Measurements from ENCODE around the gene DNM1.

GRCh38 chr9:128159784-128160602 lies 43.2 kb upstream of the DNM1 start, which contains the start of gene BBLN:
- TF ChIP-seq, protein P1, sequence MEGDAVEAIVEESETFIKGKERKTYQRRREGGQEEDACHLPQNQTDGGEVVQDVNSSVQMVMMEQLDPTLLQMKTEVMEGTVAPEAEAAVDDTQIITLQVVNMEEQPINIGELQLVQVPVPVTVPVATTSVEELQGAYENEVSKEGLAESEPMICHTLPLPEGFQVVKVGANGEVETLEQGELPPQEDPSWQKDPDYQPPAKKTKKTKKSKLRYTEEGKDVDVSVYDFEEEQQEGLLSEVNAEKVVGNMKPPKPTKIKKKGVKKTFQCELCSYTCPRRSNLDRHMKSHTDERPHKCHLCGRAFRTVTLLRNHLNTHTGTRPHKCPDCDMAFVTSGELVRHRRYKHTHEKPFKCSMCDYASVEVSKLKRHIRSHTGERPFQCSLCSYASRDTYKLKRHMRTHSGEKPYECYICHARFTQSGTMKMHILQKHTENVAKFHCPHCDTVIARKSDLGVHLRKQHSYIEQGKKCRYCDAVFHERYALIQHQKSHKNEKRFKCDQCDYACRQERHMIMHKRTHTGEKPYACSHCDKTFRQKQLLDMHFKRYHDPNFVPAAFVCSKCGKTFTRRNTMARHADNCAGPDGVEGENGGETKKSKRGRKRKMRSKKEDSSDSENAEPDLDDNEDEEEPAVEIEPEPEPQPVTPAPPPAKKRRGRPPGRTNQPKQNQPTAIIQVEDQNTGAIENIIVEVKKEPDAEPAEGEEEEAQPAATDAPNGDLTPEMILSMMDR (IDR thresholded peaks at IDR 0.05; ENCODE audit: low read length) = no peak
- no peak for TF ChIP-seq EZH2 (IDR thresholded peaks at IDR 0.05; ENCODE audit: borderline replicate concordance, low read length)

Data from OCI-LY1 (cell line).